Femur (tissue), 1 donor: ENCODE data around the gene TGM4.

ENCODE experiments used
- DNase-seq: peaks from one replicate; pipeline ENCODE4 v3.0.0-alpha.2; 2017

Gene TGM4

GRCh38 chr3:44883213-44883955 is 9.0 kb downstream of the TGM4 start:
- no peak for DNase-seq

DNA sequence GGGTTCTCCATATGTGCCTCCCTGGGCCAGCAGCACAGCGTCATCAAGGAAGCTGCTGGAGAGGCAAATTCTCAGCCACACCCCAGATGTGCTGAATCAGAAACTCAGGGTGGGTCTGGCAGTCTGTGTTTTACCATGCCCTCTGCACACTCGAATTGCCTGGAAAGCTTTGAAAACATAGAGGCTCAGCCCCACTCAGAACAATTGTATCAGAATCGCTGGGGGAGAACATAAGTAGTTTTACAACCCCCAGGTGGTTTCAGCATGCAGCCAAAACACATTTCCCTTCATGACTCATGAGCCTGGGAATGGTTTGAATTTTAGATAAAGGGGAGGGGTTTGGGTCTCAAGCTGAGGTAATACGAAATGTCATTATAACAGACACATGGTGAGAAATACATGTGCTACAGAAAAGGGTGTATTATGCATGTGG is 9.6 kb downstream of the TGM4 start:
- DNase-seq: peak; percentile 58

DNA sequence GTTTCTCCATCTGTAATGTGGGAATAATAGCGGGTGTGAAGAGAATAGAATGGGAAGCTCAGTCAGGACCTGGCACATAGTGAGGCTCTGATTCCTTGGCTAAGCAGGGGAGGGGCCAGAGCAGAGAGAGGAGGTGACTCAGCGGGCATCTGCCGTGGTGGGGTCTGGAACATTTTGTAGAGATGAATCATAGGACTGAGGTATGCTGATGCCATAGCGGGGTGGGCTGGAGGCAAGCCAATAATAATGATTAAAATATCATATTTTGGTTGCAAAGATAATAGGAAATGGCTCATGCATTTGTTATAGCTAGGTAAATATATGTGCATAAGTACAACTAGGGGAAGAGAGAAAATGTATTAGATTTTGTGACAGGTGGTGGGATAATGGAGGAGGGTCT is 11.2 kb downstream of the TGM4 start:
- no peak for DNase-seq

DNA sequence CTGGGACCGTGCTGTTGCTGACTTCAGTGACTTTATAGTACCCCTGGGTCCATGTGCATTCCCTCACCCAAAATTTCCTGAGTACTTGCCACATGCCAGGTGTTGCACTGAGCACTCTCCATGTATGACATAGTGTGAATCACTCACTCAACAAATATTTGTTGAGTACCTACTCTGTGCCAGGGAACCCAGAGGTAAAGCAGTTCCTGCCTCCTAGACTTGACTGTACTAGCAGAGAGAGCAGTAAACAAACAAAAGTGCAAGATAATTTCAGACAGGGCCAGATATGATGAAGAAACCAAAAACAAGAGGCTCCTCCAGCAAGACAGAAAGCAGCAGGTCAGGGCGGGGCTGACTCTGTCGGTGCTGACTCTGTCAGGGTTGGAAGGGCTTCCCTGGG is 12.2 kb downstream of the TGM4 start:
- no peak for DNase-seq

DNA sequence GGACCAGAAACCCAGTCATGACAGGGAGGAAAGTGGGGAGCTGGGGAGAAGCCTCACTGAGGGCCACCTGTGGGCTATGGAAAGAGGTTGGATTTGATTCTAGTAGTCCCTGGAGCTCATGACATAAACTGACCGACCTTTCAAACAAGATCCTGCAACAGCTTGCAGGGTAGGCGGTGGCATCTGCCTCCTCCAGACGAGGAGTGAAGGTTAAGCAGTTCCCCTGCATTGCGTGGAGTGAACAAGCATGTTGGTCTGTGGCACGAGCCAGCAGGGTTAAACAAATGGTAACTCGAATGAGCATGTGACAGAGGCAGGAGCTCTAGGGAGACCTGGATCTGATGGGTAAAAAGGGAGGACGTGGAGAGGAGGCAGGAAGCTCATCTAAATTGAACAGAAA is 12.7 kb downstream of the TGM4 start:
- DNase-seq: no peak

GRCh38 chr3:44890258-44890657 is 15.8 kb downstream of the TGM4 start:
- DNase-seq: no peak

DNA sequence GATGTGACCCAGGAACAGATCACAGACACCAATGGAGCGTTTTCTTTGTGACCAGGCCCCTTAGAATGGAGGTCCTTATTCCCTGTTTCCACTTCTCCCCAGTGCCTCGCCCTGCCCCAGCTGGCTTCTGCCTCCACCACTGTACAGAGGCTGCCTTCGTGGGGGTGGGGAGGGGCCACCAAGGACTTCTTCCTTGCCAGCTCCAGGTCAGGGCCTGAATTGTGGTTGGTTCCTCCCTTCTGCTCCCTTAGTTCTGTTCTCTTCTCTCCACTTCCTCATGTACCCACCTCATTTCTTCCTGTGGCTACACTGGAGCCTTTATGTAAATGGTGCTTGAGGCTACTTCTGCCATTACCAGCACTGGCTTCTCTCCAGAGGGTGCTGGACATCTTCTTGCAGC is 16.4 kb downstream of the TGM4 start:
- DNase-seq: no peak

- no peak for DNase-seq
These were observed 18.3 kb downstream of the TGM4 start for GRCh38 chr3:44892689-44893088.

GRCh38 chr3:44893097-44893496 is 18.7 kb downstream of the TGM4 start:
- DNase-seq: no peak

GRCh38 chr3:44894485-44894884 is 20.1 kb downstream of the TGM4 start:
- DNase-seq: no peak

DNA sequence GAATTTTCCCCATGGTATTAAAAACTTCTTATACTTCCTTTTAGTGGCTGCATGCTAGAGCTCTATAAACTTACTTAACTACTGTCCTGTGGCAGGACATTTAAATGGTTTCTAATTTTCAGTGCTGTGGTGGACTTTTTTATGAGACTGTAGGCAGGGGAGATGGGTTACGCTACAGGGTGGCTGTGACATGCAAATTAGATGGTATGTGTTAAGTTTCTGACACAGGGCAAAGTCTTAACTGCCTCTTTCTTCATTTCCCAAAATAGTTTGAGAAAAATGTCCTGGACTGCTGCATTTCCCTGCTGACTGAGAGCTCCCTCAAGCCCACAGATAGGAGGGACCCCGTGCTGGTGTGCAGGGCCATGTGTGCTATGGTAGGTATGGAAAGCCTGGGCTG is 22.0 kb downstream of the TGM4 start:
- no peak for DNase-seq

DNA sequence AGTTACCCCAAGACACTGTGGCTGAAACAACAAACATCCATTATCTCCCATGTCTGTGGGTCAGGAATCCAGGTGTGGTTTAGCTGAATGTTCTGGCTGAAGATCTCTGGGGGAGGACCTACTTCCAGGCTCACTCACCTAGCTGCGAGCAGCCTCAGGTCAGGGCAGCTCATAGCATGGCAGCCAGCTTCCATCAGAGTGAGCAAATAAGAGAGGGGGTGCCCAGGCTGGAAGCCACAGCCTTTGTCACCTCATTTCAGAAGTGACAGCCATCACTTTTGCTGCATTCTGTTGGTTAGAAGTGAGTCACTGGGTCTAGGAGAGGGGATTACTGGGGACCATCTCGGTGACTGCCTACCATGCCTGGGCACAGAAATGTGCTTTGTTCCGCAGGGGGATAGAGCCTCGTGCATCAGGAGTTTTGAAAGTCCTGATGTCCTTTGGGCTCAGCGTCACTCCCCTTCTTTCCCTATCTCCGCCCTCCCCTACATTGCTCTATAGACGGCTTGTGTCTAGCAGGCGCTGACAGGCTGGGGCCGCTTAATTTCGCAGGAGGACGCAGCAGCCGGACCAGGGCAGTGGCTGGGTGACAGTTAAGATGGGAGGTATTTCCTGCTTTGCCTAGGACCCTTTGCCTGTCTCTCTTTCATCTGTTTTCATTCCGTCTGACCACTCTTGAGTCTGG is 25.4 kb downstream of the TGM4 start:
- no peak for DNase-seq

DNA sequence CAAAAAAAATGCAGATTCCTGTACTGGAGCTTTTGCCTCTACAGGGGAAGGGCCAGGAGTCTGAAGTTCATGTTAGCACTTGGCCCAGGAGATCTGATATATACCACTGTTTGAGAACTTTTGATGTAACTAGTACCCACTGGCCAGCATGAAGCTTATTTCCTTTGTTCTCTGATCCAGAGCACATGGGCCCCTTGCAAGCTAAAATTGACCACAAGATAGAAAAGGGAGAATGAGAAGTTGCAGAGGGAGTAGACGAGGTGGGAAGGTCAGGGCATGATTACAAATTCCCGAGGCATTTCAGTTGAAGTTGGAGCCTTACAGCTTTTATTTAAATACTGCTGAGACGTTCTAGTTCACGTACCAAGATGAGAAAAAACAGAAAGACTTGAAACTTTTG is 28.2 kb downstream of the TGM4 start:
- DNase-seq: no peak

- DNase-seq: no peak
These were observed 28.9 kb downstream of the TGM4 start for GRCh38 chr3:44903314-44903713.

DNA sequence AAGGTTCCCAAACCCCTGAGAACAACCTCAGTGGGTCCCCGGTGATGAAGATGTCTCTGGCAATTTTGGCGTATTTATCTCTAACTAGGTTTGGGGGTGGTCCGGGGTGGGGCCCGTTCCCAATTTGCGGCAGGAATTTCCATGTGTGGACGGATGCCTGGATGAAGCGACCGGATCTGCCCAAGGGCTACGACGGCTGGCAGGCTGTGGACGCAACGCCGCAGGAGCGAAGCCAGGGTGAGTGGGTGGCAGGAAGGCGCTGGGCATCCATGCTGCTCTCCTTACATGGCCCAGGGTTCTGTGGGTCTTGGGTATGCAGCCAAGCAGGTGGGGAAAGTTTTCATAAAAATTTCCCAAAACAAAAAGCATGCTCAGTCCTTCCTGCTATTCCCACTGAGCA is 29.3 kb downstream of the TGM4 start:
- DNase-seq: no peak

- no peak for DNase-seq
These were observed 31.2 kb downstream of the TGM4 start for GRCh38 chr3:44905446-44906157.

- no peak for DNase-seq
These were observed 32.6 kb downstream of the TGM4 start for GRCh38 chr3:44906997-44907396.

DNA sequence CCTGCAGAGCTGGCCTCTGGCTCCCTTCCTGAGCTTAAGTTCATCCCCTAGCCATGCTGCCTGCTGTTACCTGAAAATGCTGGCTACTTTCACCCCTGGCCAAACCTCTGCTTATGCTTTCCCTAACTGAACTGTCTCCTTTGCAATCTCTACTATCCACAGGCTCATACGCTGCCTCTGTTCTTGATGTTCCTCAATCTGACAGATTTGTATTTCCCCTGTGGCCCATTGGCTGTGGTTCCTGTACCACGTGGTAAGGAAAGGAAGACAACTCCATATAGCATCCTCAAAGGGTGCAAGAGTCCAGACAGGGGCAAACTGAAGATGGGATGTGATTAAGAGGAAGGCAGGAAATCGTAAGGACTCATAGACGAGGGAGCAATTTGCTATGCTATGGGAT is 33.2 kb downstream of the TGM4 start:
- no peak for DNase-seq

- no peak for DNase-seq
These were observed 34.7 kb downstream of the TGM4 start for GRCh38 chr3:44909063-44909462.

DNA sequence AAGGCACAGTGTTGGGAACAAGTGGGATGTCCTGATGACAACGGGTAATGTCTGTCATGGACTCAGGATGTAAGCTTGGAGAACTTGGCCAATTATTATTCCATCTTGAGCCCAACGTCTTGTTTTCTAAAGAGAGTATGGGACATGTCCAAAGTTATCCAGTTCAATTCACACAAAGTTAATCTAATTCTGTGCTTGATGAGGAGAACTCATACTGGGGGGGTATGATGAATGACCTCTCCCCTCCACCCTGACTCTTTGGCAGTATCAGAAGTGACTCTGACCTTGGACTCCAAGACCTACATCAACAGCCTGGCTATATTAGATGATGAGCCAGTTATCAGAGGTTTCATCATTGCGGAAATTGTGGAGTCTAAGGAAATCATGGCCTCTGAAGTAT is 36.3 kb downstream of the TGM4 start:
- DNase-seq: no peak

DNA sequence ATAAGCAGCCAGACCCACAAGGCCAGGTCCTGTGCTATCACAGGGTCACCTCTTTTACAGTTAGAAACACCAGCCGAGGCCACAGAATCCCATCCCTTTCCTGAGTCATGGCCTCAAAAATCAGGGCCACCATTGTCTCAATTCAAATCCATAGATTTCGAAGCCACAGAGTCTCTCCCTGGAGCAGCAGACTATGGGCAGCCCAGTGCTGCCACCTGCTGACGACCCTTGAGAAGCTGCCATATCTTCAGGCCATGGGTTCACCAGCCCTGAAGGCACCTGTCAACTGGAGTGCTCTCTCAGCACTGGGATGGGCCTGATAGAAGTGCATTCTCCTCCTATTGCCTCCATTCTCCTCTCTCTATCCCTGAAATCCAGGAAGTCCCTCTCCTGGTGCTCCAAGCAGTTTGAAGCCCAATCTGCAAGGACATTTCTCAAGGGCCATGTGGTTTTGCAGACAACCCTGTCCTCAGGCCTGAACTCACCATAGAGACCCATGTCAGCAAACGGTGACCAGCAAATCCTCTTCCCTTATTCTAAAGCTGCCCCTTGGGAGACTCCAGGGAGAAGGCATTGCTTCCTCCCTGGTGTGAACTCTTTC is 39.6 kb downstream of the TGM4 start:
- DNase-seq: peak; percentile 66

GRCh38 chr3:44914936-44915335 is 40.5 kb downstream of the TGM4 start:
- DNase-seq: no peak

- no peak for DNase-seq
These were observed 41.5 kb downstream of the TGM4 start for GRCh38 chr3:44915702-44916438.
